KMS-11 (cell line): Measurements from ENCODE around the gene NRG2.

ENCODE experiments used
- H2AFZ ChIP-seq: fragments of 200-600 bp; sonication (generic); 2 replicates; pipeline ENCODE4 v1.6.1; 2016; ENCODE audit warnings: antibody characterized with exemption, mixed run types, low read depth
- H3K27ac ChIP-seq: fragments of 200-600 bp; sonication (generic); 2 replicates; pipeline ENCODE4 v1.6.1; 2016; ENCODE audit warnings: mild to moderate bottlenecking, mixed run types
- H3K27me3 ChIP-seq: fragments of 200-600 bp; sonication (generic); 2 replicates; pipeline ENCODE4 v1.6.1; 2017; ENCODE audit warnings: mild to moderate bottlenecking, low read depth, mixed run types, moderate library complexity; ENCODE audit not compliant: insufficient read depth
- H3K36me3 ChIP-seq: fragments of 200-600 bp; sonication (generic); 2 replicates; pipeline ENCODE4 v1.6.1; 2017; ENCODE audit warnings: mild to moderate bottlenecking, mixed run types; ENCODE audit not compliant: insufficient read depth
- H3K4me1 ChIP-seq: fragments of 200-600 bp; sonication (generic); 2 replicates; pipeline ENCODE4 v1.6.1; 2016; ENCODE audit warnings: mild to moderate bottlenecking, low read depth, mixed run types; ENCODE audit not compliant: poor library complexity, severe bottlenecking
- H3K4me2 ChIP-seq: fragments of 200-600 bp; sonication (generic); 2 replicates; pipeline ENCODE4 v1.7.0; 2016; ENCODE audit warnings: mild to moderate bottlenecking, mixed run types
- H3K4me3 ChIP-seq: fragments of 200-600 bp; sonication (generic); IDR thresholded peaks from 2 replicates; pipeline ENCODE4 v1.6.1; 2017; ENCODE audit warnings: low read depth, low read length, mixed read lengths; ENCODE audit not compliant: insufficient read depth
- H3K79me2 ChIP-seq: fragments of 200-600 bp; sonication (generic); 2 replicates; pipeline ENCODE4 v1.6.1; 2016; ENCODE audit warnings: low read depth, mixed run types; ENCODE audit not compliant: insufficient read depth
- H3K9ac ChIP-seq: fragments of 200-600 bp; sonication (generic); 2 replicates; pipeline ENCODE4 v1.6.1; 2016; ENCODE audit warnings: mild to moderate bottlenecking, mixed run types
- H4K20me1 ChIP-seq: fragments of 200-600 bp; sonication (generic); 2 replicates; pipeline ENCODE4 v1.6.1; 2016; ENCODE audit warnings: mild to moderate bottlenecking, mixed run types; ENCODE audit not compliant: insufficient read depth
- TF ChIP-seq, protein P1 (sequence below): fragments of 200-600 bp; sonication (generic); conservative IDR thresholded peaks from 2 replicates; pipeline ENCODE4 v1.6.1; 2017; ENCODE audit warnings: low read depth, mild to moderate bottlenecking, antibody characterized with exemption, low read length, moderate library complexity, mixed read lengths

The NRG2 gene

DNA sequence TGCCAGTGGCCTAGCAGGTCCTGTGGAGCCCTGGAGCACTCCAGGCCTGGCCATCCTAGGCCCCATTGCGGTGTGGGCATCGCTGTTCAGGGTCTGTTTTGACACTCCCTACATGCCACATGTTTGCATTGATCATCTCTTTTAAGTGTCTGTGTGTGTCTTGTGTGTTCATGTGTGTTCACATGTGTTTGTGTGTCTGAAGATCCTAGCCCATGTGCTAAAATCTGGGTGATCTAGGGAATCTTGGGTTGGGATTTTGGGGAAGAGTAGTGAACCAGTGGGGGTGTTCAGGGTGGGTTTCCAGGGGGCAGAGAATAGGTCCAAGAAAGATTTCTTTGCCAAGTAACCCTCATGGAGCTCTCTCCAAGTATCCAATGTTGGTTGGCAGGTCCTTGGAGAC, 239.1 kb downstream of the NRG2 start:
- Histone ChIP-seq H3K27me3 (peaks cover 35% of the 10 kb centered on the region), H2AFZ (no peak overlapping the region), H3K79me2 (no peaks in the 10 kb centered on the region), H4K20me1 (no peaks in the 10 kb centered on the region), H3K4me3 (no peak overlapping the region), H3K9ac (no peak overlapping the region), H3K27ac (no peak overlapping the region), H3K36me3 (no peaks in the 10 kb centered on the region), H3K4me2 (no peak overlapping the region), H3K4me1 (no peaks in the 10 kb centered on the region)
- TF ChIP-seq, protein P1, sequence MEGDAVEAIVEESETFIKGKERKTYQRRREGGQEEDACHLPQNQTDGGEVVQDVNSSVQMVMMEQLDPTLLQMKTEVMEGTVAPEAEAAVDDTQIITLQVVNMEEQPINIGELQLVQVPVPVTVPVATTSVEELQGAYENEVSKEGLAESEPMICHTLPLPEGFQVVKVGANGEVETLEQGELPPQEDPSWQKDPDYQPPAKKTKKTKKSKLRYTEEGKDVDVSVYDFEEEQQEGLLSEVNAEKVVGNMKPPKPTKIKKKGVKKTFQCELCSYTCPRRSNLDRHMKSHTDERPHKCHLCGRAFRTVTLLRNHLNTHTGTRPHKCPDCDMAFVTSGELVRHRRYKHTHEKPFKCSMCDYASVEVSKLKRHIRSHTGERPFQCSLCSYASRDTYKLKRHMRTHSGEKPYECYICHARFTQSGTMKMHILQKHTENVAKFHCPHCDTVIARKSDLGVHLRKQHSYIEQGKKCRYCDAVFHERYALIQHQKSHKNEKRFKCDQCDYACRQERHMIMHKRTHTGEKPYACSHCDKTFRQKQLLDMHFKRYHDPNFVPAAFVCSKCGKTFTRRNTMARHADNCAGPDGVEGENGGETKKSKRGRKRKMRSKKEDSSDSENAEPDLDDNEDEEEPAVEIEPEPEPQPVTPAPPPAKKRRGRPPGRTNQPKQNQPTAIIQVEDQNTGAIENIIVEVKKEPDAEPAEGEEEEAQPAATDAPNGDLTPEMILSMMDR, result no peak

DNA sequence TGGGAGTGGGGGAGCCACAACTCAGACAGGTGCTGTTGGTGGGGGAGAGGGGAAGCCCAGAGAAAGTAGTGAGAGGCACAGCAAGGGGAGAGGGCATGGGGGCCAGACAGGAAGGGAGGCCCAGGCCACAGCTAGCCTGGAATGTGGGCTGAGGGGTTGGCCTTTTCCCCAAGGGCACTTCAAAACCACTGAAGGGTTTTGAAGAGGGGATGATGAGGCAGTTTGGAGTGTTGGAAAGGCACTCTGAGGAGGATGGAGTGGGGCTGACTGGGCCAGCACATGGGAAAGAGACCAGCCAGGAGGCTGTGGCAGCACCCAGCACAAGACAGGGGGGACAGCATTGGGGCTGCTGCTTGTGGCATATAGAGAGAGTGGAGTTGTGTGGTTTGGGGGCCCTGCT, 243.7 kb downstream of the NRG2 start:
- Histone ChIP-seq H3K4me3 (no peak overlapping the region), H3K4me2 (no peak overlapping the region), H3K4me1 (no peaks in the 10 kb centered on the region), H2AFZ (no peak overlapping the region), H4K20me1 (no peaks in the 10 kb centered on the region), H3K27ac (no peak overlapping the region), H3K27me3 (peaks cover 57% of the 10 kb centered on the region), H3K36me3 (no peaks in the 10 kb centered on the region), H3K9ac (no peak overlapping the region), H3K79me2 (no peaks in the 10 kb centered on the region)
- TF ChIP-seq, protein P1, result no peak

DNA sequence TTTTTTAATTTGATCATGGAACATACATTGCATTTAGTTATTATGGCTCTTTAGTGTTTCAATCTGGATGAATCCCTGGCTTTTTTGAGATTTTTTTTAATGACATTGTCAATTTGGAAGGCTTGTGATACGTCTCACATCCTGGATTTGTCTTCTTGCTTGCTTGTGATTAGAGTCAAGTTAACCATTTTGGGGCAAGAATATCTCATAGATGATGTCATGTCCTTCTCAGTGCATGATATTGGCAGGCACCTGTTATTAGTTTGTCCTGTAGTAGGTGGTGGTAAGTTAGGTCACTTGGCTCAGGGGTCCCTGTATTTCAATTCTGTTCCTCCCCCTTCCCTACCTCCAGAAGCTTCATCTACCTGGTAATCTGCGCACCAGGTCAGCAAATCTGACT, 244.2 kb downstream of the NRG2 start:
- Histone ChIP-seq H3K27ac (no peak overlapping the region), H3K9ac (no peak overlapping the region), H4K20me1 (no peaks in the 10 kb centered on the region), H3K4me2 (no peak overlapping the region), H3K4me1 (no peaks in the 10 kb centered on the region), H3K27me3 (peaks cover 62% of the 10 kb centered on the region), H3K79me2 (no peaks in the 10 kb centered on the region), H2AFZ (no peak overlapping the region), H3K4me3 (no peak overlapping the region), H3K36me3 (no peaks in the 10 kb centered on the region)
- TF ChIP-seq, protein P1, result no peak

DNA sequence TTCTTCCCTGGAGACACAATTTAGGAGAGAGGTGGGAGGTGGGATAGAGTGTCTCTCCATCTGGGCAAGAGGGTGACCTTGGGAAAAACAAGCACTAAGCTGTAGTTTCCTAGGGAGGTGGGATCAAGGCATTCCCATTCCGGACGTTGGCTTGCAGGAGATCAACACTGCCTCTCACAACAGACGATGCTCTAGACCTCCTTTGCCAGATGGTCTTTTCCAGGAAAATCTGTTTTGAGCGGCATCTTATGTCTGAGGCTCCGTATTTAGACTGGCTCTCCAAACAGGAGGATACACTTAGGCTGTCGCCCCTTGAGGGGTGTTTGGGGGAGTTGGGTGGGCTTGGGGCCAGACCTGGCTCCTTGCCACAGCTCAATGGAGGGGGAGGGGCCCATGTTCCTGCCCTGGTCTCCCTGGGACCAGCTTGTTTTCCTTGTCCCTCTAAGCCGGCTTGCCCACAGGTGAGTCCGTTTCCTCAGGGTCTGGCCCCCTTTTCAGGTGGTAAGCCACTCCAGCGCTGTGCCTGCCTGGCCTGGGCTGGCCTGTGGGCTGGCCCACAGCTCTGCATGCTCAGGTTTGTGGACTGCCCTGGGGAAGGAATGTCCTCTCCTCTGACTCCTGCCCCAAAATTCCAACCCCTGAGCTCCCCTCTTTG, 245.1 kb downstream of the NRG2 start:
- no peaks in the 10 kb centered on the region for H3K4me1 ChIP-seq
- H3K79me2 ChIP-seq, result no peaks in the 10 kb centered on the region
- H3K36me3 ChIP-seq, result no peaks in the 10 kb centered on the region
- H3K4me2 ChIP-seq, result no peak overlapping the region
- no peak overlapping the region for H3K27ac ChIP-seq
- no peak overlapping the region for H3K4me3 ChIP-seq
- no peak overlapping the region for H2AFZ ChIP-seq
- TF ChIP-seq, protein P1, result no peak
- no peaks in the 10 kb centered on the region for H4K20me1 ChIP-seq
- H3K9ac ChIP-seq, result no peak overlapping the region
- peaks cover 70% of the 10 kb centered on the region for H3K27me3 ChIP-seq
